ENCODE measurements around the gene ZNF544.

Gene ZNF544

DNA sequence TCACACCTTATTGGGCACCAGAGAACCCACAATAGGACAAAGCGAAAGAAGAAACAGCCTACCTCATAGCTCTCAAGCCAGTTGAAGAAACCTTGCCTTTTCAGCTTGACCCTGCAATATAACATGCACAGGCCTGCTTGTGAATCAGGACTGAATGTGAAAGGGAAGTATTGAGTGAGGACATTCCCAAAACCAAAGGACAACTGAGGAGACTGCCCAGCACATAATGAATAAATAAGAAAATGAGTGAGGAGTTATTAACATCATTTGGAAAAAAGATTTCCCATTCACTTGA is 15.7 kb upstream of the ZNF544 start:
- Histone ChIP-seq H3K9me3 (peaks cover 79% of the 10 kb centered on the region), H3K27me3 (no peaks in the 10 kb centered on the region), H3K4me3 (ENCODE audit: low read depth in 1 of 2, low read length in 1 of 2) (no peak overlapping the region), H3K27ac (no peak overlapping the region), H3K4me1 (ENCODE audit: control insufficient read depth in 1 of 2, insufficient read depth in 1 of 2, low read depth in 1 of 2, low read length in 1 of 2) (no peaks in the 10 kb centered on the region), H3K36me3 (peaks cover 51% of the 10 kb centered on the region)
- TF ChIP-seq, protein P1, sequence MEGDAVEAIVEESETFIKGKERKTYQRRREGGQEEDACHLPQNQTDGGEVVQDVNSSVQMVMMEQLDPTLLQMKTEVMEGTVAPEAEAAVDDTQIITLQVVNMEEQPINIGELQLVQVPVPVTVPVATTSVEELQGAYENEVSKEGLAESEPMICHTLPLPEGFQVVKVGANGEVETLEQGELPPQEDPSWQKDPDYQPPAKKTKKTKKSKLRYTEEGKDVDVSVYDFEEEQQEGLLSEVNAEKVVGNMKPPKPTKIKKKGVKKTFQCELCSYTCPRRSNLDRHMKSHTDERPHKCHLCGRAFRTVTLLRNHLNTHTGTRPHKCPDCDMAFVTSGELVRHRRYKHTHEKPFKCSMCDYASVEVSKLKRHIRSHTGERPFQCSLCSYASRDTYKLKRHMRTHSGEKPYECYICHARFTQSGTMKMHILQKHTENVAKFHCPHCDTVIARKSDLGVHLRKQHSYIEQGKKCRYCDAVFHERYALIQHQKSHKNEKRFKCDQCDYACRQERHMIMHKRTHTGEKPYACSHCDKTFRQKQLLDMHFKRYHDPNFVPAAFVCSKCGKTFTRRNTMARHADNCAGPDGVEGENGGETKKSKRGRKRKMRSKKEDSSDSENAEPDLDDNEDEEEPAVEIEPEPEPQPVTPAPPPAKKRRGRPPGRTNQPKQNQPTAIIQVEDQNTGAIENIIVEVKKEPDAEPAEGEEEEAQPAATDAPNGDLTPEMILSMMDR (IDR thresholded peaks at IDR 0.05) = no peak

DNA sequence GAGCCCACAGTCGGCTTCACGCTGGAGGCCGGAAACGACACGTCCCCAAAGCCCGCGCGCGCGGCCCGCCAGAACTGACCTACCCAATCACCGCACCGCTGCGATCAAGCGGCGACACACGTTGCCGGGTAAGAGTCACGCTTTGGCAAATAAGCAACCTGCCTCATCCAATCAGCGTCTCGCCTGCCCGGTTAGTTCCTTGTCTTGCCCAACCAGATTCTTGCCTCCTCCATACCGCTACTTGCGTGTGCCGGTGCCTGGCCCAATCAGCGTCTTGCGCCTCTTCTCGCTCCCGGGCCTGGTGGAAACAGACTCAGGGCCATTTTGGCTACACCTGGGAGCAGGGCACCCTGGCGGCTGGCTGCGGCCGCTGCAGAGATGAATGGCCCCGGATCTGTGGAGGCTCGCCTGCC is 11.6 kb upstream of the ZNF544 start:
- peaks cover 10% of the 10 kb centered on the region for H3K36me3 ChIP-seq
- H3K27me3 ChIP-seq = no peaks in the 10 kb centered on the region
- H3K4me3 ChIP-seq (ENCODE audit: low read depth in 1 of 2, low read length in 1 of 2) = no peak overlapping the region
- TF ChIP-seq, protein P1 (IDR thresholded peaks at IDR 0.05) = no peak
- H3K9me3 ChIP-seq = peaks cover 38% of the 10 kb centered on the region
- H3K27ac ChIP-seq = no peak overlapping the region
- H3K4me1 ChIP-seq (ENCODE audit: control insufficient read depth in 1 of 2, insufficient read depth in 1 of 2, low read depth in 1 of 2, low read length in 1 of 2) = no peaks in the 10 kb centered on the region

DNA sequence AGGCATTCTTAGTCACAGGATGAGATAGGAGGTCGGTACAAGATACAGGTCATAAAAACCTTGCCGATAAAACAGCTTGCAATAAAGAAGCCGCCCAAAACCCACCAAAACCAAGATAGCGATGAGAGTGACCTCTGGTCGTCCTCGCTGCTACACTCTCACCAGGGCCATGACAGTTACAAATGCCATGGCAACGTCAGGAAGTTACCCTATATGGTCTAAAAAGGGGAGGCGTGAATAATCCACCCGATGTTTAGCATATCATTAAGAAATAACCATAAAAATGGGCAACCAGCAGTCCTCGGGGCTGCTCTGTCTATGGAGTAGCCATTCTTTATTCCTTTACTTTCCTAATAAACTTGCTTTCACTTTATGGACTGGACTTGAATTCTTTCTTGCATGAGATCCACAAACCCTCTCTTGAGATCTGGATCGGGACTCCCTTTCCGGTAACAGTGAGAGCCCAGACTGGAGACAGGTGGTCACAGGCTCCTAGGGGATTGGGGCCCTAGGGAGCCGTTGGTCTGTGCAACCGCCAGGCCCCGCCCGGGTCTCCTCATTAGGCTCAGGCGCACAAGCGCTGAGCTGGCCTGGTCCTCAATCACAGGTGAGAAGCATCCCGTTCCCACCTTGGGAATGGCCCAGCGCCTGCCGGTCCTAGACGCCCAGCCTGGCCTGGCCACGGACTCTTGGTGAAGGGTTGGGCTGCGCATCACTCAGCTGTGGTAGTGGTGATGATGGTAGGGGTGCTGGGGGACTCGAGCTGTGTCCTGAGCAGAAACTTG is 10.9 kb upstream of the ZNF544 start:
- Histone ChIP-seq H3K4me3 (ENCODE audit: low read depth in 1 of 2, low read length in 1 of 2) (no peak overlapping the region), H3K9me3 (peaks cover 34% of the 10 kb centered on the region), H3K27ac (no peak overlapping the region), H3K4me1 (ENCODE audit: control insufficient read depth in 1 of 2, insufficient read depth in 1 of 2, low read depth in 1 of 2, low read length in 1 of 2) (no peaks in the 10 kb centered on the region), H3K27me3 (no peaks in the 10 kb centered on the region), H3K36me3 (peaks cover 3% of the 10 kb centered on the region)
- TF ChIP-seq, protein P1 (IDR thresholded peaks at IDR 0.05) = no peak

DNA sequence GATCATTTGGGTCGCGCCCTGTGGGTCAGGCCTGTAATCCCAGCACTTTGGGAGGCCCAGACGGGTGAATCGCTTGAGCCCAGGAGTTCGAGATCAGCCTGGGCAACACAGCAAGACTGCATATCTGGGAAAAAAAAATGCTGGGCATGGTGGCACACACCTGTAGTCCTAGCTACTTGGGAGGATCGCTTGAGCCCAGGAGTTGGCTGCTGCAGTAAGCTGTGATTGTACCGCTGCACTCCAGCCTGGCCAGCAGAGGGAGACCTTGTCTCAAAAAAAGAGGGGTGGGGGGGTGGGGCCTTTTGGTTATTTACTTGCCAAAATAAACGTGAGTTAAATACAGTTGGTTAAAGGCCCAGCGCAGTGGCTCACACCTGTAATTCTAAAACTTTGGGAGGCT is 9.8 kb upstream of the ZNF544 start:
- Histone ChIP-seq H3K4me3 (ENCODE audit: low read depth in 1 of 2, low read length in 1 of 2) (no peak overlapping the region), H3K27me3 (no peaks in the 10 kb centered on the region), H3K4me1 (ENCODE audit: control insufficient read depth in 1 of 2, insufficient read depth in 1 of 2, low read depth in 1 of 2, low read length in 1 of 2) (no peaks in the 10 kb centered on the region), H3K9me3 (peaks cover 23% of the 10 kb centered on the region), H3K36me3 (no peaks in the 10 kb centered on the region), H3K27ac (no peak overlapping the region)
- TF ChIP-seq, protein P1 (IDR thresholded peaks at IDR 0.05) = no peak

DNA sequence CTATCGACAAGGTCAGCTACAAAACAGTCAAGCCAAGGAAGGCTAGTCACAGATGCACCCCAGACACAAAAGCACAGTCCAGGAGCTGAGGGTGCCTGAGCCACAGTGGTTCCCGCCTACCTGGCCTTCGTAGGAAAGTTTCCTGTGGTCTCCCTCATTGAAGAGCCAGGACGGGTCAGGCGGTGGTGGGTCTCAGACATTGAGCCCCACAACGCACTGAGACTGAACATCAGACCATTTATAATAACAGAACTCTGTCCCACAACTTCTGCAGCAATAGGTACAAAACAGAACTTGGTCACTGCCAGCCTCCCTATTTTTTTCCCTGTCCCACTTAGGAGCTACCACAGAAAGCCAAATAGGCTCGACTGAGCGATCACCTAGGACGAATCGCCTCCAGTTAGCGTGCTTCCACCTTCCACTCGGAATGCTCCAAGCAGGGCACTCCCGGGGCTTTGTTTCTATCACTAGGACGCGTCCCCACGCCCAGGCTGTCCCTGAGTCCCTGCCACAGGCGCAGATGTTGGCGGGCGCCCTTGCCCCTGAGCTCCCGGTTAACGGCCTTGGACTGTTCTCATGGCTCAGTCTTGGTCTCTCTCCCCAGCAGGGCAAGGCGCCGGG is 640 bp upstream of the ZNF544 start:
- TF ChIP-seq, protein P1 (IDR thresholded peaks at IDR 0.05) = no peak
- Histone ChIP-seq H3K27ac (peak overlapping the region; percentile 74), H3K9me3 (no peaks in the 10 kb centered on the region), H3K4me3 (ENCODE audit: low read depth in 1 of 2, low read length in 1 of 2) (peak overlapping the region; percentile 79 to 83), H3K27me3 (no peaks in the 10 kb centered on the region), H3K36me3 (peaks cover 12% of the 10 kb centered on the region), H3K4me1 (ENCODE audit: control insufficient read depth in 1 of 2, insufficient read depth in 1 of 2, low read depth in 1 of 2, low read length in 1 of 2) (peaks cover 14% of the 10 kb centered on the region in 2 experiments)

Measured in neutrophil (primary cell).